ENCODE results near the gene PPP1R16B.
A peak's percentile ranks its signal among the peaks of the same experiment; 100 is the strongest.

PPP1R16B gene

DNA sequence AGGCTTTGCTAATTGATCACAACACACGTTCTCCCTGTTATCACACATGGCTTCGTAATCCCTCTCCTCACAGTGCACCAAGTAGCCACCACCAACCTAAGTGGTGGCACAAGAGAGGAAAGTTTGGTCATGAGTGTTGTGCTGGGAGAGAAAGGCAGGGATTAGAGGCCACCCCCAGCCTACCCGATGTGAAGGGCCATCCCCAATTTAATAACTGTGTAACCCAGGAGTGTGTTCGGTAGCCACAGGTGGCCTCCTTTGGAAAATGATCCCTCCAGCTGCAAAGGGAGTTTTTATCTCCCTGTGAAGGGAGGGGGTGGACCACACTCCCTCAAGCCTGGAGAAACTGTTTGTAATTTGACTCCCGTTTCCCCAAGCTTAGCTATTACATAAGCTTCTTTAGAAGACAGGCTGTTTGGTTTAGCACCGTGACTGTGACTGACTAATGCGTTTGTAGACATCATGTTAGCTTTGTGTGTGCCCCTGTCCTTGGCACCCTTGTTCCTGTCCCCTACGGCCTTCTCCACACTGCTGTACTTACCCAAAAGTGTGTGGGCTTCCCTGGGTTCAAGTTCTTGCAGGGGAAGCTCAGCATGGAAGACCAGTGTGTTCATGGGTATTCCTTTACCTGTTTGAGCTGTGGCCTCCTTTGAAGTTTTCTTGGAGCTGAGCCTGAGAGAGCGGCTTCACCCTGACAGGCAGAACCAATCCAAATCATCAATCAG is 20.6 kb downstream of the PPP1R16B start:
- no peak overlapping the region for H3K4me3 ChIP-seq (replicated peaks; ENCODE audit: low read depth, low read length)
- peak; percentile 76 for DNase-seq (ENCODE audit: low read depth)
- TF ChIP-seq, protein P1, sequence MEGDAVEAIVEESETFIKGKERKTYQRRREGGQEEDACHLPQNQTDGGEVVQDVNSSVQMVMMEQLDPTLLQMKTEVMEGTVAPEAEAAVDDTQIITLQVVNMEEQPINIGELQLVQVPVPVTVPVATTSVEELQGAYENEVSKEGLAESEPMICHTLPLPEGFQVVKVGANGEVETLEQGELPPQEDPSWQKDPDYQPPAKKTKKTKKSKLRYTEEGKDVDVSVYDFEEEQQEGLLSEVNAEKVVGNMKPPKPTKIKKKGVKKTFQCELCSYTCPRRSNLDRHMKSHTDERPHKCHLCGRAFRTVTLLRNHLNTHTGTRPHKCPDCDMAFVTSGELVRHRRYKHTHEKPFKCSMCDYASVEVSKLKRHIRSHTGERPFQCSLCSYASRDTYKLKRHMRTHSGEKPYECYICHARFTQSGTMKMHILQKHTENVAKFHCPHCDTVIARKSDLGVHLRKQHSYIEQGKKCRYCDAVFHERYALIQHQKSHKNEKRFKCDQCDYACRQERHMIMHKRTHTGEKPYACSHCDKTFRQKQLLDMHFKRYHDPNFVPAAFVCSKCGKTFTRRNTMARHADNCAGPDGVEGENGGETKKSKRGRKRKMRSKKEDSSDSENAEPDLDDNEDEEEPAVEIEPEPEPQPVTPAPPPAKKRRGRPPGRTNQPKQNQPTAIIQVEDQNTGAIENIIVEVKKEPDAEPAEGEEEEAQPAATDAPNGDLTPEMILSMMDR (IDR thresholded peaks at IDR 0.05; ENCODE audit: low read length, missing control alignments): no peak

DNA sequence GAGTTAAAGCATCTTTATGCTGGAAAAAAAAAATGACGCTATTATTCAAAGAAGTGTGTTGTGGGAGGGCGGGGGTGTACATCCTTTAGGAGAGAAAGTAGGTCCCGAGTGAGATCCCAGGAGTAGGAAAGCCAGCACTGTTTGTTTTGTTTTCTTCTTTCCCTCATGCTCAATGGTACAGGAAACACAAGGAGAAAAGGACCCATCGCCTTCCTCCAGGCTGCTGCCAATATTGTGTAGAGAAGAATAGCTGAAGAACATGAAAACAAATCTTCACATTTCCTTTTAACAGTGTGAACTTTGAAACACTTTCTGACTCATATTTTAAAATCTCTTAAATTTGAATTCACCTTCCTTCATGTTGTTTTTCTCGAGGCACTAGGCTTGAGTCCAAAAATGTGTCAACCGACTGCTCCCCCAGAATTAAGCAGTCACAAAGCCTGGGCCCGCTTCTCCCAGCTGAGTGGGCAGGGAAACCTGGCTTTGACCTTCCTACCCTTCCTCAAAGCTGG is 22.3 kb downstream of the PPP1R16B start:
- peak; percentile 67 for DNase-seq (ENCODE audit: low read depth)
- TF ChIP-seq, protein P1 (IDR thresholded peaks at IDR 0.05; ENCODE audit: low read length, missing control alignments): no peak

DNA sequence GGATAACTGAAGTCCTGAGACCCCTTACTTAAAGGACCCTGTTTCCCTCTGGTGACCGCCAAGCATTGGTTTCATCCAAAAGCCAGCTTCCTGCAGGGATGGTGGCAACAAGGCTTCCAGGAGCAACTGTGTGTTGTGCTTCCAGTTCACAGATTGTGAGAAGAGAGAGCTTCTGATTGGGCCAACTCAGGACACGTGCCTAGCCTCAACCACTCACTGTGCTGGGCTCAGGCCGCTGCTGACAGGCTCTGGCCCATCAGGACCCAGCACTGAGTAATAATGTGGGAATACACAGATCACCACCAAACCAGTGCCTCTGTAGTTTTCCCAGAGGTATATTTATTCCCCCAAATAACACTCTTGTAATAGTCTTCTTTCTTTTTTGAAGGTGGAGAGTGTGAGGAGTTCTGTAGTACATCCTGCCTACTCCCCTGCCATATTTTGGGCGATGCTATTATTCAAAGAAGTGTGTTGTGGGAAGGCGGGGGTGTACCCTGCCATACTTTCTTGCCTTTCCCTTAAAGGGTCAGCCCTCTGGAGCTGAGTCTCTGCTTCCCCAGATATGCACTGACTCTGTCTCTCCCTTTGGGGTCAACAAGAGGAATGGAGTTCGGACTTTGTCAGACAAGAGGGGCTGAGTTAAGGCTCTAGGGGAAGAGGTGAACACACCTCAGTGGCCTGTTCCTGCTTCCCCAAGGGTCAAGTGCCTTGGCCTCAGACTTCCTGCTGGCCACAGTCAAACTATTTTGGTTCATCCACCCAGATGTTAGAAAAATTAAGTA is 23.2 kb downstream of the PPP1R16B start:
- TF ChIP-seq, protein P1 (IDR thresholded peaks at IDR 0.05; ENCODE audit: low read length, missing control alignments): no peak
- no peak for DNase-seq (ENCODE audit: low read depth)
- no peak overlapping the region for H3K4me3 ChIP-seq (replicated peaks; ENCODE audit: low read depth, low read length)

More for the DNA sequence above, 22.3 kb downstream of the PPP1R16B start:
- no peak overlapping the region for H3K4me3 ChIP-seq (replicated peaks; ENCODE audit: low read depth, low read length)

DNA sequence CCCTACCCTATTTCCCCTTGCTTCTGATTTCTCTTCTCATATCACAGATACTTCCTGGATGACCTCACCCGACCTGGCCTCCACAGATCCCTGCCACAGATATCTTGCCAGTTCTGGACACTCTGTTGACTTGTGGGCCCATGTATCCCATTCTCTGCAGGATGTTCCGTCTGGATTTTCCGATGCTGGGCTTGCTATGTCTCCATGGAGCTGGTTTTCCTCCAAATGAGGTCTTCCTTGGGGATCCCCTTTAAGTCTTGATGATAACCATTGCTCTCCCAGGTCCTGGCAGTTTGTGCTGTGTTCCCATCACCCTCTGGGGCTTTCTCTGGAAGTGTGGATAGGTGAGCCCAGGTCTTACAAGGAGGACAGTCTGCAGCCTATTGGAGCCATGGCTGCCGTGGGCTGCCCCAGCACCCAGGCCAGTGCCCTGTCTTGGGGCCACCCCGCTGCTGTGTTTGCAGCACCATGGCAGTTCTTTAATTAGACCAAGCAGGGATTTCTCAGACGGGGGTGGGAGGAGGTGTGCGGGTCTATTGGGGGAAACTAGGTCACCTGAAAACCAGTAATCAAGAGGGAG is 23.9 kb downstream of the PPP1R16B start:
- TF ChIP-seq, protein P1 (IDR thresholded peaks at IDR 0.05; ENCODE audit: low read length, missing control alignments): no peak
- DNase-seq (ENCODE audit: low read depth): no peak
- H3K4me3 ChIP-seq (replicated peaks; ENCODE audit: low read depth, low read length): no peak overlapping the region

DNA sequence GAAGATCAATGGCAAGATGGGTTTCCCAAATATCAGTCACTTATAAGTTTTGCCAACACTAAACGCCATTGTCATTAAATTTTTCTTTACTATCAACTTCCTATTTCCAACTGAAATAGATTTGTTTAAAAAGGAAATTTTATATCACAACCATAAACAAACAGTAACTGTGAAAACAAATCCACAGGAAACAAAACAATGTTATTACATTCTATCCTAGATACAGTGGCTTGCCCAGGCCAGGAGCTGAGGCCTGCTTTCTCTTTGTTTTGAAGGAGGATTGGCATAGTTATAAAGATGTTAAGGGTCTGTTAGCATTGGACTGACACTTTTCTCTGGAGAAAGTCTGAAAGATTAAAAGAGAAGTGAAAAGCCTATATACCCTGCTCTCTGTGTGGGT is 24.9 kb downstream of the PPP1R16B start:
- no peak for DNase-seq (ENCODE audit: low read depth)
- H3K4me3 ChIP-seq (replicated peaks; ENCODE audit: low read depth, low read length): no peak overlapping the region
- TF ChIP-seq, protein P1 (IDR thresholded peaks at IDR 0.05; ENCODE audit: low read length, missing control alignments): no peak

DNA sequence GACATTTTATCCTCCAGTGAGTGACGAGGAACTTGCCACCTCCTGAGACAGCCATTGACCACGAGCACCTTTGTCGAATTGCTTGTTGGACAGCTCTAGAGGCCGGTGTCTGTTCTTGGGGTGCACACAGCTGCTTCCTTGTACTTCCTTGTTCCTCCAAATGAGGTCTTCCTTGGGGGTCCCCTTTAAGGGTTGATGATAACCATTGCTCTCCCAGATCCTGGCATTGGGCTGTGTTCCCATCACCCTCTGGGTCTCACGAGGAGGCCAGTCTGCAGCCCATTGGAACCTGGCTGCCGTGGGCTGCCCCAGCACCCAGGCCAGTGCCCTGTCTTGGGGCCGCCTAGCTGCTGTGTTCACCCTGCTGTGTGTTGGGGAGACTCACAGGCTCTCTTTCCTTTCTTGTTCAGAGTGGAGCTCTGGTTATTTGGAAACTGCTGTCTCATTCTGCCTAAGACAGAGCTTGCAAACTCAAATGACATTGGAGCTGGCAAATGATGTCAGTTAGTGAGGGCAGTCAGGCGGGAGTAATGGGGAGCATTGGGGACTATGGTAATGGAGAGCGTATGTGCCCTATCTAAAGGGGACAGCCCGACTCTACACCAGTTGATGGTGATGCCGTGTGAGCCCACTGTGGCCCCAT is 25.7 kb downstream of the PPP1R16B start:
- no peak overlapping the region for H3K4me3 ChIP-seq (replicated peaks; ENCODE audit: low read depth, low read length)
- no peak for DNase-seq (ENCODE audit: low read depth)
- TF ChIP-seq, protein P1 (IDR thresholded peaks at IDR 0.05; ENCODE audit: low read length, missing control alignments): no peak

Measured in fibroblast of pulmonary artery (primary cell).